Activated T-cell treated with anti-CD3 and anti-CD28 coated beads, Interleukin-2, amount 50 U/mL, for 24 hours (primary cell): Measurements from ENCODE around the gene GFOD1.

Experiments
- DNase-seq: peaks from one replicate; pipeline ENCODE4 v3.0.0-alpha.2; 2020
- H3K27ac Mint-ChIP-seq: 2 replicates; pipeline ENCODE4 v1.8.0; 2020; ENCODE audit warnings: mild to moderate bottlenecking, mixed read lengths
- H3K27me3 Mint-ChIP-seq: 2 replicates; pipeline ENCODE4 v1.8.0; 2020; ENCODE audit warnings: mixed read lengths
- H3K36me3 Mint-ChIP-seq: 2 replicates; pipeline ENCODE4 v1.8.0; 2020; ENCODE audit warnings: low read depth, mixed read lengths
- H3K4me1 Mint-ChIP-seq: 2 replicates; pipeline ENCODE4 v1.8.0; 2020; ENCODE audit warnings: low read depth, mixed read lengths
- H3K4me3 Mint-ChIP-seq: 2 replicates; pipeline ENCODE4 v1.8.0; 2020; ENCODE audit warnings: mild to moderate bottlenecking, moderate library complexity, mixed read lengths
- H3K9me3 Mint-ChIP-seq: 2 replicates; pipeline ENCODE4 v1.8.0; 2020; ENCODE audit warnings: mixed read lengths

GFOD1 gene

DNA sequence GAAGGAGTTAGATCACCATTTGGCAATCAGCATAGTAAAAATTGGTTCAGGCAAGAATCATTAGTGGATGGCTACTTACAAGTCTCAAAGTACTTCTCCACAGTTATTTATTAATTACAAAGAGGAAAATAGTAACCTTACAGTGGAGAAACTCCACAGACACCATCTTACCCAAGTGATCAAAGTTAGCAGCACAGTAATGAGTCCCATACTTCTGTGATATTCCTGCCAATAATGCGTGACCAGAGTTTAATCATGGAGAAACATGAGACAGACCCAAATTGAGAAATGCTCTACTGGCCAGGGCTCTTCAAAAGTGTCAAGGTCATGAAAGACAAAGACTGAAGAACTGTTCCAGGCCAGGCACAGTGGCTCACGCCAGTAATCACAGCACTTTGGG is 168.6 kb downstream of the GFOD1 start:
- no peak for DNase-seq
- H3K4me3 Mint-ChIP-seq, result no peak overlapping the region
- H3K27ac Mint-ChIP-seq, result no peak overlapping the region
- H3K4me1 Mint-ChIP-seq, result no peaks in the 10 kb centered on the region
- H3K27me3 Mint-ChIP-seq, result no peaks in the 10 kb centered on the region
- H3K36me3 Mint-ChIP-seq, result peaks cover 97% of the 10 kb centered on the region
- H3K9me3 Mint-ChIP-seq, result no peaks in the 10 kb centered on the region

DNA sequence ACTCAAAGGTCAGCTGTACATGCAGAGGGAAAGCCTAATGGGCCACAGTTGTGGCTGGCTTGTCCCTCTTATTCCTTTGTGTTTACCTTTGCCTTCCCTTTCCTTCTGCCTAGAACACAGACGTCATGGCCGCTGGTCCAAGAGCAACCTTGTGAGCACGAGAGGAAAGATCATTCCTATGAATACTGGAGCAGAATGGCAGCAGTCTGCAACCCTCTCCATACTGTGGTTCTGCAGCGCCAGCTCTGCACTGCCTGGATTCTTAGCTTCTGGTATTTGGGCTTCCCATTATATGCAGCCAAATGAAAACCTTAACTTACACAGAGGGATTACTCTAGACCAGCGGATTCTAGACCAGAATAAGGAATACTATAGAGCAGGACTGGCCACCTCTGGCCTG is 171.5 kb downstream of the GFOD1 start:
- no peak for DNase-seq
- Mint-ChIP-seq H3K4me3 (no peak overlapping the region), H3K27me3 (no peaks in the 10 kb centered on the region), H3K27ac (no peak overlapping the region), H3K4me1 (no peaks in the 10 kb centered on the region), H3K36me3 (peaks cover 94% of the 10 kb centered on the region), H3K9me3 (no peaks in the 10 kb centered on the region)

DNA sequence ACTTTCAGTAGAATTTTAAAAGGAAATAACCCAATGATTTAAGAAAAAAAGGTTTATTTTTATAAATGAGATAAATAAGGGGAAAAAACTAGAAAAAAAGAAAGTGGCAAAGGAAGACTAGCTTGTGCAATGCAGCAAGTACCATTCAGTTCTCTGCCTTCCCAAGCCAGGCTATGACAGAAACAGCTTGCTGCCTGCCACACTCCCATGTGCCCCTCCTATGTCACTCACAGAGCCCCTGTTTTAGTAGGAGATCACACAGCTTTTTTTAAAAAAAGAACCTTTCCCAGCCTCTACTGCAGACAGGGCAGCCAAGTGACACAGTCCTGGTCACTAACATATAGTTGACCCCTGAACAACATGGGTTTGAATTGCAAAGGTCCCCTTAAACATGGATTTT is 172.6 kb downstream of the GFOD1 start:
- DNase-seq, result no peak
- Mint-ChIP-seq H3K4me3 (no peak overlapping the region), H3K4me1 (no peaks in the 10 kb centered on the region), H3K36me3 (peaks cover 90% of the 10 kb centered on the region), H3K9me3 (no peaks in the 10 kb centered on the region), H3K27ac (no peak overlapping the region), H3K27me3 (no peaks in the 10 kb centered on the region)

DNA sequence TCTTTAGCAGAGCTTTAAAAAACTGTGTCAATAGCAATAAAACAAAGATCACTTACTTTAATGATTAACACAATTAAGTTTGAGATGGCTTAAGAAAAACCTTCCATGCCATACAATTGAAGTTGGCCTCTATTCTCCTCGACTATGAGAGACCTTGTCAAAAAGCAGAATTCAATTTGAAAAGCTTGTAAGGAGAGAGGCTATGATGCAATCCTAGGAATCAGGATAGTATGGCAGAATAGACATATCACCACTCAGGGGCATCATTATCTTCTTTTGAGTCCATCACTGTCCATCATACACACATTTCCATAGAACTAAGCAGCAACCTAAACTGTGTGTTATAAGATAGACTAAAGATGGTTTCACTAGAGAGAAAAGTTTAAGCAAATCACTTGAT is 176.2 kb downstream of the GFOD1 start:
- no peaks in the 10 kb centered on the region for H3K27me3 Mint-ChIP-seq
- peaks cover 14% of the 10 kb centered on the region for H3K4me1 Mint-ChIP-seq
- no peak for DNase-seq
- H3K9me3 Mint-ChIP-seq, result no peaks in the 10 kb centered on the region
- H3K36me3 Mint-ChIP-seq, result peaks cover 89% of the 10 kb centered on the region
- H3K27ac Mint-ChIP-seq, result no peak overlapping the region
- H3K4me3 Mint-ChIP-seq, result no peak overlapping the region

DNA sequence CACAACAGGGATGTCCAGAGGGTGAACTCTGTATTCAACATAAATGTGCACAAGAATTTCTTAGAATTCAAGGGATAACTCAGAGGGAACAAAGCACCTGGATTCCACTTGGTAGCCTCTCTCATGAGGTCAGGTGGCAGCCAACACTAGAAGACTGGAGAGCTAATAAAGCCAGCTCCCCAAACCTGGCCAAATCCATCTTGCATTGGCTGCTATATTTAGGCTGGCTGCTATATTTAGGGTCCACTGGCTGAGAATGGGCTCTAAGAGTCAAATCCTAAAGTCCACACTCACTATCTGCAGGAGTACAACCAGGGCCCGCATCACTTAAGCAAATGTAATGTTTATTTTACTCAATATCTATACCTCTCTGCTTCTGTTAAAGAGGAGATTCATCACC is 179.1 kb downstream of the GFOD1 start:
- H3K27me3 Mint-ChIP-seq, result no peaks in the 10 kb centered on the region
- no peak for DNase-seq
- H3K9me3 Mint-ChIP-seq, result no peaks in the 10 kb centered on the region
- peaks cover 32% of the 10 kb centered on the region for H3K4me1 Mint-ChIP-seq
- H3K36me3 Mint-ChIP-seq, result peaks cover 86% of the 10 kb centered on the region
- no peak overlapping the region for H3K27ac Mint-ChIP-seq
- no peak overlapping the region for H3K4me3 Mint-ChIP-seq
